Body of pancreas (tissue), 4 donors: ENCODE data around the gene STAB1. TPM values are rescaled to one million over a fixed set of nuclear protein-coding genes. Genes with fewer than 3 reads are reported as not detected.

Source experiments
- ATAC-seq: fragments of 150-250 bp; one replicate; pipeline ENCODE4 v1.9.1; 2016
- DNase-seq, 4 donors: peaks; one replicate each; pipeline ENCODE4 v3.0.0-alpha.2; 2019
- H3K27ac ChIP-seq, 4 donors: fragments of 200-600 bp; sonication (generic); 1 replicate in 3 of 4; 2 replicates in 1 of 4; pipeline versions ENCODE4 v1.5.1 to v1.6.1; 2016 to 2019; ENCODE audit warnings: mild to moderate bottlenecking in 1 of 4, mixed read lengths in 1 of 4, moderate library complexity in 1 of 4
- H3K27me3 ChIP-seq, 2 donors: fragments of 200-600 bp; sonication (generic); one replicate each; pipeline ENCODE4 v1.6.0; 2016; ENCODE audit warnings: mild to moderate bottlenecking in 1 of 2
- H3K36me3 ChIP-seq, 2 donors: fragments of 200-600 bp; sonication (generic); replicated peaks in 1 of 2; 2 replicates each; pipeline ENCODE4 v1.5.1; 2016; ENCODE audit warnings: low read depth in 2 of 2; ENCODE audit not compliant: insufficient read depth in 1 of 2
- H3K4me1 ChIP-seq: fragments of 200-600 bp; sonication (generic); one replicate; pipeline ENCODE4 v1.6.0; 2016
- H3K4me3 ChIP-seq, 2 donors: fragments of 200-600 bp; sonication (generic); 1 replicate in 1 of 2; 2 replicates in 1 of 2; pipeline ENCODE4 v1.5.1; 2016 to 2019
- H3K9me3 ChIP-seq, 3 donors: fragments of 200-600 bp; sonication (generic); 1 replicate in 2 of 3; 2 replicates in 1 of 3; pipeline ENCODE4 v1.5.1; 2016
- CTCF ChIP-seq, 7 experiments: fragments of 450-650 bp in 4 of 7; fragments of 200-600 bp in 3 of 7; sonication (generic) in 3 of 7; IDR thresholded peaks; one replicate each; pipeline ENCODE4 v1.5.1; 2016 to 2019; ENCODE audit warnings: antibody characterized with exemption in 7 of 7
- POLR2A ChIP-seq, 3 donors: fragments of 450-650 bp; IDR thresholded peaks; one replicate each; pipeline ENCODE4 v1.6.1; 2016; ENCODE audit warnings: antibody characterized with exemption in 3 of 3, mild to moderate bottlenecking in 2 of 3
- WGBS, 2 donors: methylation state at CpG; one replicate each; pipeline ENCODE4 v1.1.5; 2017; 5-methylcytosine and 5-hydroxymethylcytosine counted together
- intact Hi-C: fragments of 100-400 bp; cut with DNase I; formaldehyde crosslinking; loops from one replicate; pipeline ENCODE4 v1.15.1; 2023
- total RNA-seq, 2 donors: library from RNA; depleted of rRNA; stranded (reverse); fragments of >200 nt; gene quantifications; one replicate each; pipeline ENCODE4 v1.1.0, GENCODE V29; 2016

Gene STAB1
- total RNA-seq, 2 donors from 2014 or later = 50.4 to 55.3 TPM

- Histone ChIP-seq H3K4me3 (no peak overlapping the region), H3K27ac (no peak overlapping the region), H3K27me3 (no peaks in the 10 kb centered on the region), H3K36me3 (no peaks in the 10 kb centered on the region), H3K9me3 (no peaks in the 10 kb centered on the region), H3K4me1 (peaks cover 14% of the 10 kb centered on the region)
- intact Hi-C loops = no loop called here
- no peak for TF ChIP-seq CTCF (IDR thresholded peaks at IDR 0.05)
- no peak for TF ChIP-seq POLR2A (IDR thresholded peaks at IDR 0.05)
- peak in 2 of 4 donors; percentile 5 to 14 for DNase-seq
- WGBS, 2 donors = 90 to 97% methylated on average over 10 to 14 of the region's 14 CpGs
- no peak for ATAC-seq
Observed at GRCh38 chr3:52527039-52527731, 32.0 kb downstream of the STAB1 start.

- 85 to 93% methylated on average over 11 to 18 of the region's 18 CpGs for WGBS, 2 donors
- no peak for TF ChIP-seq CTCF (IDR thresholded peaks at IDR 0.05)
- no peak for TF ChIP-seq POLR2A (IDR thresholded peaks at IDR 0.05)
- ATAC-seq = no peak
- Histone ChIP-seq H3K36me3 (no peaks in the 10 kb centered on the region), H3K27me3 (no peaks in the 10 kb centered on the region), H3K4me3 (no peak overlapping the region), H3K9me3 (no peaks in the 10 kb centered on the region), H3K27ac (no peak overlapping the region), H3K4me1 (peaks cover 20% of the 10 kb centered on the region)
- peak in 2 of 4 donors; percentile 4 to 9 for DNase-seq
- intact Hi-C loops = no loop called here
Observed at GRCh38 chr3:52527732-52528585, 32.8 kb downstream of the STAB1 start.

- TF ChIP-seq POLR2A (IDR thresholded peaks at IDR 0.05) (no peak), CTCF (IDR thresholded peaks at IDR 0.05) (no peak)
- Histone ChIP-seq H3K36me3 (no peaks in the 10 kb centered on the region), H3K4me1 (peaks cover 23% of the 10 kb centered on the region), H3K9me3 (no peaks in the 10 kb centered on the region), H3K4me3 (no peak overlapping the region), H3K27me3 (no peaks in the 10 kb centered on the region), H3K27ac (no peak overlapping the region)
- 91 to 96% methylated on average over 14 to 18 of the region's 25 CpGs for WGBS, 2 donors
- DNase-seq (peak in 1 of 4 donors; percentile 14), ATAC-seq (no peak)
- intact Hi-C loops = no loop called here
Observed at GRCh38 chr3:52528586-52529375, 33.6 kb downstream of the STAB1 start.

- H3K4me3 ChIP-seq = no peak overlapping the region
- intact Hi-C loops = loop anchor here (10.0 kb wide), 1 partner anchor 75 kb away; the partner anchor contains the start of genes NISCH and TNNC1
- TF ChIP-seq CTCF (IDR thresholded peaks at IDR 0.05) = no peak
- TF ChIP-seq POLR2A (IDR thresholded peaks at IDR 0.05) = no peak
- H3K9me3 ChIP-seq = no peaks in the 10 kb centered on the region
- peak in 2 of 4 donors; percentile 22 to 25 for DNase-seq
- no peak for ATAC-seq
- H3K27me3 ChIP-seq = no peaks in the 10 kb centered on the region
- WGBS, 2 donors = 77 to 81% methylated on average over 8 to 12 of the region's 12 CpGs
- peaks cover 31% of the 10 kb centered on the region for H3K4me1 ChIP-seq
- peak overlapping the region in 1 of 4 donors; percentile 9 for H3K27ac ChIP-seq
- H3K36me3 ChIP-seq = no peaks in the 10 kb centered on the region
Observed at GRCh38 chr3:52529376-52530333, 34.5 kb downstream of the STAB1 start.
